ENCODE data around the gene PTPN6.
"Not testable (repeated sequence)": the region's sequence is repeated elsewhere in the genome, so short reads cannot be mapped to it uniquely, and the experiment has no call there.

PTPN6 gene

GRCh38 chr12:6950811-6951540, at the start of gene PTPN6:
Gene PTPN6, plus strand, starts transcription at chr12:6951356. Its CDS starts 157 bp downstream, at chr12:6951513.
- peak within 1 kb of the TSS; percentile 93 for H3K27ac Mint-ChIP-seq
- intact Hi-C loops (cut with micrococcal nuclease), result loop anchor here (1.0 kb wide), 1 partner anchor 10 kb away; no protein-coding TSS in a partner anchor
- H3K9me3 Mint-ChIP-seq, result no peaks in the 10 kb centered on the region
- H3K36me3 Mint-ChIP-seq (ENCODE audit: low read depth), result peaks cover 47% of the 10 kb centered on the region
- H3K4me3 Mint-ChIP-seq, result peak within 1 kb of the TSS; percentile 95
- no peaks in the 10 kb centered on the region for H3K27me3 Mint-ChIP-seq
- H3K4me1 Mint-ChIP-seq (ENCODE audit: low read depth), result peaks cover 84% of the 10 kb centered on the region

- Mint-ChIP-seq H3K9me3 (no peaks in the 10 kb centered on the region), H3K27me3 (no peaks in the 10 kb centered on the region), H3K4me1 (ENCODE audit: low read depth) (peaks cover 11% of the 10 kb centered on the region), H3K4me3 (no peak overlapping the region), H3K36me3 (ENCODE audit: low read depth) (peaks cover under 1% of the 10 kb centered on the region), H3K27ac (no peak overlapping the region)
- intact Hi-C loops (cut with micrococcal nuclease), result no loop called here
Observed at GRCh38 chr12:6902448-6902847, 48.7 kb upstream of the PTPN6 start.

- H3K27me3 Mint-ChIP-seq, result no peaks in the 10 kb centered on the region
- intact Hi-C loops (cut with micrococcal nuclease), result loop anchor here (1.0 kb wide), 1 partner anchor 12 kb away; no protein-coding TSS in a partner anchor
- H3K9me3 Mint-ChIP-seq, result no peaks in the 10 kb centered on the region
- peaks cover 11% of the 10 kb centered on the region for H3K4me1 Mint-ChIP-seq (ENCODE audit: low read depth)
- peaks cover 7% of the 10 kb centered on the region for H3K36me3 Mint-ChIP-seq (ENCODE audit: low read depth)
- no peak overlapping the region for H3K27ac Mint-ChIP-seq
- no peak overlapping the region for H3K4me3 Mint-ChIP-seq
Observed at GRCh38 chr12:6903722-6904121, 47.4 kb upstream of the PTPN6 start.

DNA sequence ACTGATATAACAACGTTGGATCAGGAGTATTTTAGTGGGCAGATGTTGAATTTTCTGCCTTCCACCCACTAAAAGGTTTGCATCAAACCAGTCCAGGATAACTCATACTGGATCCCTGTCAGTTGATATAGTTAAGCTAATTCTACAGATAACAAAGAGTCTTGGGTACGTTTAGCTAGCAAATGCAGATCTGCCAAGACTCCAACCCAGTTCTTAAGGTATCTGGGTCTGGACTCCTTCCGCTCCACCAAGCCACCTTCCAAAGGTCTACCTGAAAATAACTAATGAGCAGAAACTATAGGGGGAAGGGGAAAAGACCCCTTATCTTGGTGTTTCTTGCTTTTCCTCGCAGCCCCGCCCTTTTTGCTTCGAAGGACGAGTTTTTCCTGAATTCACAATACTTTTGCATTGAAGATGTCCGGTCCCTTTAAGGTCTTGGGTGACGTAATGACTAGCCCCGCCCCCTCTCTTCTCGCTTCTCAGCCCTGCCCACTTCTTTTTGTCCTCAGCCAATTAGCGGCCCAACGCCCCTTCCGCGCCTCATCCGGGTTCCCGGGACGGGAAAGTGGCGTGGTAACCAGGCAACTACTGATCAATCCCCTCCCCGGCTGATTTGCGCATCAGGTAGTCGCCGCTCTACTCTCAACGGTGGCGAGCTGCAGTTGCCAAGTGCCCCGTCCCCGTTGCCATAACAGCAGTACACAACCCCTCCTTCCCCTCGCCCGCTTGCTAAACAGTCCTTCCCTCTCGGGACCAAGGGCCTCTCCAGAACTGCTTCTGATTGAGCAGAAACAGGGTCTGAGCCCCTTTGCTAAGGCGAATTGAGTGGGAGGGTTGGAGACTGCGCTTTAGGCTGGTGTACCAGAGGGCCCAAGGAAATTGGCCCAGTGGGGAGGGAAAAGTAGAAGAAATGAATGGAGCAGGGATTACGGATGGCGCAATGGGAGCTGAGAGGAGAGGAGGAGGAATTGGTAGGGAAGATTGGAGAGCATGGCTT, 46.6 kb upstream of the PTPN6 start, which contains the start of gene LRRC23:
LRRC23 (plus strand) TSS at position 543 of the 997 bp plus-strand sequence. CDS start 812 bp downstream, outside the sequence.
- H3K4me1 Mint-ChIP-seq (ENCODE audit: low read depth), result peaks cover 8% of the 10 kb centered on the region
- H3K9me3 Mint-ChIP-seq, result no peaks in the 10 kb centered on the region
- no peak within 1 kb of the TSS for H3K27ac Mint-ChIP-seq
- intact Hi-C loops (cut with micrococcal nuclease), result loop anchor here (1.0 kb wide), 1 partner anchor 13 kb away; no protein-coding TSS in a partner anchor
- H3K36me3 Mint-ChIP-seq (ENCODE audit: low read depth), result peaks cover 7% of the 10 kb centered on the region
- peaks cover under 1% of the 10 kb centered on the region for H3K27me3 Mint-ChIP-seq
- H3K4me3 Mint-ChIP-seq, result no peak within 1 kb of the TSS

DNA sequence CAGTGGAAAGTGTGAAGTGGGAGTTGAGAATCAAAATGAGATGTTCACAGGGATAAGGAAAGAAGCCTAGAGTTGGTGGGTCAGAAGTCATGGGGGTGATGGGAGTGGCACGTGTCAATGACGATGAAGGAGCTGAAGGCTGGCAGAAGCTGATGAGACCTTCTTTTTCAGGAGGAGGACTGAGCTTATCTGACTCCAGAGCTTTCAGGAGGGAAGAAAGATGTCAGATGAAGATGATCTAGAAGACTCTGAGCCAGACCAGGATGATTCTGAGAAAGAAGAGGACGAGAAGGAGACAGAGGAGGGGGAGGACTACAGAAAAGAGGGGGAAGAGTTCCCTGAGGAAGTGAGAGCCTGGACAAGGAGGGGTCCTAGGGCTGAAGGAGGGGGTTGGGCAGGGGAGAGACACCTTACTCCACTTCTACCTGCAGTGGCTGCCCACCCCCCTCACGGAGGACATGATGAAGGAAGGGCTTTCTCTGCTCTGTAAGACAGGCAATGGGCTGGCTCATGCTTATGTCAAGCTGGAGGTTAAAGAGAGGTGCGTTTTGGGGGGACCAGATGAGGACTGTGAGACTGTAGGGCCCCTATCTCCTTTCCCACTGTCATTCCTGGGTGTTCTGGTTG, 45.6 kb upstream of the PTPN6 start:
- Mint-ChIP-seq H3K27ac (no peak overlapping the region), H3K36me3 (ENCODE audit: low read depth) (peaks cover 7% of the 10 kb centered on the region), H3K27me3 (peaks cover 4% of the 10 kb centered on the region), H3K4me3 (no peak overlapping the region), H3K4me1 (ENCODE audit: low read depth) (peaks cover 5% of the 10 kb centered on the region), H3K9me3 (no peaks in the 10 kb centered on the region)
- intact Hi-C loops (cut with micrococcal nuclease), result no loop called here

GRCh38 chr12:6908141-6908540, 43.0 kb upstream of the PTPN6 start:
- H3K27me3 Mint-ChIP-seq, result peaks cover 23% of the 10 kb centered on the region
- H3K4me3 Mint-ChIP-seq; H3K9me3 Mint-ChIP-seq; intact Hi-C loops (cut with micrococcal nuclease); H3K27ac Mint-ChIP-seq; H3K36me3 Mint-ChIP-seq (ENCODE audit: low read depth): not testable (repeated sequence)
- H3K4me1 Mint-ChIP-seq (ENCODE audit: low read depth), result peaks cover 11% of the 10 kb centered on the region

- peaks cover 24% of the 10 kb centered on the region for H3K4me1 Mint-ChIP-seq (ENCODE audit: low read depth)
- no peak overlapping the region for H3K4me3 Mint-ChIP-seq
- peaks cover 7% of the 10 kb centered on the region for H3K36me3 Mint-ChIP-seq (ENCODE audit: low read depth)
- intact Hi-C loops (cut with micrococcal nuclease), result no loop called here
- H3K9me3 Mint-ChIP-seq, result no peaks in the 10 kb centered on the region
- peaks cover 36% of the 10 kb centered on the region for H3K27me3 Mint-ChIP-seq
- H3K27ac Mint-ChIP-seq, result no peak overlapping the region
Observed at GRCh38 chr12:6909421-6910145, 41.6 kb upstream of the PTPN6 start.

DNA sequence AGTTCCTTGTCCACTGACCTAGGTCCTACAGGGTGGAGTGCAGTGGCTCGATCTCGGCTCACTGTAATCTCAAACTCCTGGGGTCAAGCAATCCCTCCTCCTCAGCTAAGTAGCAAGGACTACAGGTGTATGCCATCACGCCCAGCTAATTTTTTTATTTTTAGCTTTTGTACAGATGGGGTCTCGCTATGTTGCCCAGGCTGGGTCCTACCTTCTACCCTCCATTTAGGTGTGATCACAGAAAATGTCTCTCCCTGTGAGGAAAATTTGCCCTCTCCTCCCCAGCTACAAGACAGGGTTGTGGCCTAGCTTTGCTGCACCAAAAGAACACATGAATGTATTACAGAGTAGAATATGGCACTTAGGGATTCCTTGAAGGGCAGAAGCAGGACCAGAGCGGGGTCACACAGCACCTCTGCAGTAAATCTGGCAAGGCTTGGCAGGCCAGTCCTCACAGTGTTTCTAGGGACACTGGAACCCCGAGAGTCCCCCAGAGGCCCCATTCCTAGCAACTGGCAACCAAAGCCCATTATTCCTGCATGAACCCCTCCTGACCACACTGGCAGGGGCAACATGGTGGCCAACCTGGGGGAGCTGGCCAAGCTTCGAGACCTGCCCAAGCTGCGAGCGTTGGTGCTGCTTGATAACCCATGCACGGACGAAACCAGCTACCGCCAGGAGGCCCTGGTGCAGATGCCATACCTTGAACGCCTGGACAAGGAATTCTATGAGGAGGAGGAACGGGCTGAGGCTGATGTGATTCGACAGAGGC, 38.8 kb upstream of the PTPN6 start:
- intact Hi-C loops (cut with micrococcal nuclease), result no loop called here
- Mint-ChIP-seq H3K27me3 (peaks cover 64% of the 10 kb centered on the region), H3K4me3 (no peak overlapping the region), H3K4me1 (ENCODE audit: low read depth) (peaks cover 44% of the 10 kb centered on the region), H3K36me3 (ENCODE audit: low read depth) (peaks cover 7% of the 10 kb centered on the region), H3K27ac (no peak overlapping the region), H3K9me3 (no peaks in the 10 kb centered on the region)

DNA sequence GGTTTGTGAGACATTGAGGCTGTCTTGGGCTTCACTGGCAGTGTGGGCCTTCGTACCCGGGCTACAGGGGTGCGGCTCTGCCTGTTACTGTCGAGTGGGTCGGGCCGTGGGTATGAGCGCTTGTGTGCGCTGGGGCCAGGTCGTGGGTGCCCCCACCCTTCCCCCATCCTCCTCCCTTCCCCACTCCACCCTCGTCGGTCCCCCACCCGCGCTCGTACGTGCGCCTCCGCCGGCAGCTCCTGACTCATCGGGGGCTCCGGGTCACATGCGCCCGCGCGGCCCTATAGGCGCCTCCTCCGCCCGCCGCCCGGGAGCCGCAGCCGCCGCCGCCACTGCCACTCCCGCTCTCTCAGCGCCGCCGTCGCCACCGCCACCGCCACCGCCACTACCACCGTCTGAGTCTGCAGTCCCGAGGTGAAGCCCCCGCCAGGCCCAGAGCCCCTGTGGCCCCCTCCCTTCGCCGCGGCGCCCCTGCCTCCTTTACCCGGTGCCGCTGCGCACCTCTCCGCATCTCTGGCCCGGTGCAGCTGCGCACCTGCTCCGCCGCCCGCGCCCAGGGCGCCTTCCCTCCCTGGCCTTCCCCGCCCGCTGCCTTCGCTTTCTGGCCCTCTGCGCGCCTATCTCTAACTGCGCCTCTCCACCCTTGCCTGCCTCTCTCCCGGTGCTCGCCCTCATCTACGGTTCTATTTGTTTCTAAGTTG, 36.8 kb upstream of the PTPN6 start, which contains the start of gene ENO2:
ENO2 (plus strand) TSS at position 335 of the 701 bp plus-strand sequence. CDS start 1,253 bp downstream, outside the sequence.
- peak within 1 kb of the TSS; percentile 84 for H3K4me3 Mint-ChIP-seq

DNA sequence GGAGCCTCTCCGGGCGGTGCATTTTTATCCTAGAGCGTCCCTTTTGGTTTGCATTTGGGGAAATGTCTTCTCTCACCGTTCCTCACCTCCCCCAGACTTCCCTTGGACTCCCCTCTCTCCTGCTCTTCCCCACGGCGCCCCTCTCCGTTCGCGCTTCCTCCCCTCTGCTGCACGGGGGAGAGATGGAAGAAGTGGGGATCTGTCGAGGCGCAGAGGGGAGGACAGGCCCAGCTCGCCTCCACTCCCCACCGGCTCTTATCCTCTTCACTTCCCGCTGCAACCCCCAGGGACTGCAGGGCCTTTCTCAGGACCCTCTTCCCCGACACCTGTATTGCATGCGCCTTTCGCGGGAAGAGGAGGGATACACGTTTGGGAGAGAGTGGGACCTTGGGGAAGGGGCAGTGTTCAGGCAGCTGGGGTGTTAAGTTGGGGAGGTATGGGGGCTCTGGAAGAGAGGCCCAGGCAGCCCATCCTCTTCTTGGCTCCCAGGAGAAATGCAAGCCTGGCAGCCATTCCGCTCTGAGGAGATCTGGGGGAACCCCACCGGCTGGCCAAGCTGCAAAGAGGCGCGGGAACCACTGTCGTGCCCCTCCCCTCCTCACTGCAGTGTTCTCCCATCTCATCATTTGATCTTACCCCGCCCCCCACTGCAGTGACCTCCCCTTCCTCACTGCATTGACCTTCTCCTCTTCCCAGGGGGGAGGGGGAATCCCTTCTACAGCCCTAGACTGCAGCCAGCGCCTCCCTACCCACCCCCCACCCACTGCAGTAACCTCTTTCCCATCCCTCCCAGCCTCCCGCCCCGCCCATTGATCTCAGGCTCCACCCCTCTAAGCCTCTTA, 36.0 kb upstream of the PTPN6 start:
- Mint-ChIP-seq H3K27ac (peak overlapping the region; percentile 45), H3K4me1 (ENCODE audit: low read depth) (peaks cover 49% of the 10 kb centered on the region), H3K36me3 (ENCODE audit: low read depth) (no peaks in the 10 kb centered on the region), H3K27me3 (peaks cover 73% of the 10 kb centered on the region), H3K9me3 (no peaks in the 10 kb centered on the region), H3K4me3 (peak overlapping the region; percentile 84)
- intact Hi-C loops (cut with micrococcal nuclease), result no loop called here

More for the DNA sequence above, 36.8 kb upstream of the PTPN6 start, which contains the start of gene ENO2:
- Mint-ChIP-seq H3K4me1 (ENCODE audit: low read depth) (peaks cover 46% of the 10 kb centered on the region), H3K9me3 (no peaks in the 10 kb centered on the region), H3K27me3 (peaks cover 69% of the 10 kb centered on the region), H3K27ac (peak within 1 kb of the TSS; percentile 45), H3K36me3 (ENCODE audit: low read depth) (no peaks in the 10 kb centered on the region)
- intact Hi-C loops (cut with micrococcal nuclease), result no loop called here

- peaks cover 75% of the 10 kb centered on the region for H3K27me3 Mint-ChIP-seq
- no peak overlapping the region for H3K4me3 Mint-ChIP-seq
- H3K9me3 Mint-ChIP-seq, result no peaks in the 10 kb centered on the region
- no peaks in the 10 kb centered on the region for H3K36me3 Mint-ChIP-seq (ENCODE audit: low read depth)
- peaks cover 50% of the 10 kb centered on the region for H3K4me1 Mint-ChIP-seq (ENCODE audit: low read depth)
- no peak overlapping the region for H3K27ac Mint-ChIP-seq
- intact Hi-C loops (cut with micrococcal nuclease), result no loop called here
Observed at GRCh38 chr12:6915789-6916285, 35.3 kb upstream of the PTPN6 start.
